ENCODE results near the gene YES1.

GRCh38 chr18:731185-731584 is 80.9 kb downstream of the YES1 start:
- TF ChIP-seq CTCF (IDR thresholded peaks at IDR 0.05) (no peak), POLR2A (IDR thresholded peaks at IDR 0.05) (no peak)
